Measurements from ENCODE around the gene GPC5.

GPC5 gene

DNA sequence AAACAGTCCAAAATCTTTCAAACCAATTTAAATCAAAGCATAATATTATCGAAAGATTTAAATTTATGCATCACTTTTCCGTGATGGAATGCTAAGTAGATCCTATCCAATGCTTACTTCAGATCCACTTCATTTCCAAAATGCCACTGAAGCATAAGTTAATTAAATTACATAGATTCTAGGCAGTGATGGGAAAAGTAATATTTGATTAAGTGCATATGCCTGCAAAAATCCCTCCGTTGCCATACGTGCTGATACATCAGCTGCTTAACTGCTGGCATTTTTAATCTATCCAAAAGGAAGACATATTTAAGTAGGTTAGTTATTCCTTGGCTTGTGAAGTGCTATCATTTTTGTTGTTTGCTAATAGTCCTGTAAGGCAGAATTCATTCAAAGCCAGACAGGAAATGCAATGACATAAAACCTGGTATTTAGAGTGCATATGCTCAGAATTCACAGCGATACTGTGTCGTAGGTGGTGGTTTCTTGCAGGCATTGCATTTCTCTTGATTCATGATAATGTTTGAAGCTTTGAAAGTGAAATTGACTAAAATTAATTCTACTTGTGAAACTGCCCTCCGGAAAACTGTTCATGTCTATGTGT is 1089.9 kb downstream of the GPC5 start:
- no peak for DNase-seq (ENCODE audit: extremely low read depth, low read depth)
- TF ChIP-seq CTCF (IDR thresholded peaks at IDR 0.05; ENCODE audit: low read depth, low read length) = no peak

DNA sequence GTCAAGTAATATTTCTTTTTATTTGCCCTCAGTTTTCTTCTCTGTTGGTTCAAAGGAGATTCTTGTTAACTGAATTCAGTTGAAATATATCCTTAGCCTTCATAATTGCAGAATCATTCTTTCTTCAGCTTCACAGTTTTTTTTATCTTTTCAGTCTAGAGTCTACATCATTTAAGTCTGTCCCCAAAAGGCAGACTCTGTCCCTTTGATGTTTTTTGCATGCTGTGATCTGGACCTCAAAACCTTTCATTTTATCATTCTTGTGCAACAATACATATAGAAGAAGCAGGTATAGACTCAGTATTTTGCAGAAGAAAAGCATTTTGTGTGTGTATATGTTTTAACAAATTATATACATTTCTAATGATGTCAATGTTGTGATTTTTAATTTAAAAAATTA is 1093.4 kb downstream of the GPC5 start:
- TF ChIP-seq CTCF (IDR thresholded peaks at IDR 0.05; ENCODE audit: low read depth, low read length) = no peak
- DNase-seq (ENCODE audit: extremely low read depth, low read depth) = no peak

- no peak for TF ChIP-seq CTCF (IDR thresholded peaks at IDR 0.05; ENCODE audit: low read depth, low read length)
- no peak for DNase-seq (ENCODE audit: extremely low read depth, low read depth)
Observed at GRCh38 chr13:92494915-92495314, 1096.5 kb downstream of the GPC5 start.

DNA sequence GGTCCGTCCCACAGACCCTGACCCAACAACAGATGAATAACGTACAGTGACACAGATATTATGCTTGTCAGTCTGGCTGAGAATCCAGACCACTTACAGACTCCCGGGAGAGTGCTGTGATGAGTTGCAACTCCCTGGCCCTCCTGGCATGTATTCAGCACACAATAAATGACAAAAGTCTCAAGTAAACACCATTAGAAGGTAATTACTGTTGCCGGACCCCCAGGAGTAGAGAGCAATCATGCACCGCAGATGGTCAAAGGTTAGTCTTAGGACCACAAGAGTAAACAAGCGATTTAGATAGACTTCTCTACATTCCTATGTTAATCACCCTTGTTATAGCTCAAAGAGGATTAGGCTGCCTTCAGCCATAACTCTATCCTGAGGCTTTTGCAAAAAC is 1101.8 kb downstream of the GPC5 start:
- TF ChIP-seq CTCF (IDR thresholded peaks at IDR 0.05; ENCODE audit: low read depth, low read length) = no peak
- DNase-seq (ENCODE audit: extremely low read depth, low read depth) = no peak

GRCh38 chr13:92510416-92510815 is 1112.0 kb downstream of the GPC5 start:
- TF ChIP-seq CTCF (IDR thresholded peaks at IDR 0.05; ENCODE audit: low read depth, low read length) = no peak
- no peak for DNase-seq (ENCODE audit: extremely low read depth, low read depth)

GRCh38 chr13:92512852-92513251 is 1114.4 kb downstream of the GPC5 start:
- TF ChIP-seq CTCF (IDR thresholded peaks at IDR 0.05; ENCODE audit: low read depth, low read length) = no peak
- DNase-seq (ENCODE audit: extremely low read depth, low read depth) = no peak

- TF ChIP-seq CTCF (IDR thresholded peaks at IDR 0.05; ENCODE audit: low read depth, low read length) = no peak
- DNase-seq (ENCODE audit: extremely low read depth, low read depth) = no peak
Observed at GRCh38 chr13:92513672-92514071, 1115.3 kb downstream of the GPC5 start.

Measured in AG09319 (cell line).